CD14-positive monocyte (primary cell): Measurements from ENCODE around the gene PDE11A. TPM values are rescaled to one million over a fixed set of nuclear protein-coding genes. Genes with fewer than 3 reads are reported as not detected.

ENCODE experiments used
- DNase-seq, 3 donors: peaks; one replicate each; pipeline ENCODE4 v3.0.0-alpha.2; 2011 to 2022
- H2AFZ ChIP-seq: 2 replicates; pipeline ENCODE4 v1.6.0; 2012; ENCODE audit warnings: mild to moderate bottlenecking, low read depth, low read length, inconsistent platforms; ENCODE audit not compliant: insufficient read depth, poor library complexity, severe bottlenecking
- H3K27ac ChIP-seq, 2 donors: 1 replicate in 1 of 2; 2 replicates in 1 of 2; pipeline ENCODE4 v1.5.1; 2012 to 2013; ENCODE audit warnings: low read length in 2 of 2, control low read depth in 1 of 2, inconsistent platforms in 1 of 2, low read depth in 1 of 2, mild to moderate bottlenecking in 1 of 2
- H3K27me3 ChIP-seq, 2 donors: one replicate each; pipeline versions ENCODE4 v1.6.0 to v1.6.1; 2011 to 2013; ENCODE audit warnings: low read length in 2 of 2; ENCODE audit not compliant: control insufficient read depth in 2 of 2, insufficient read depth in 2 of 2
- H3K36me3 ChIP-seq, 2 donors: replicated peaks in 1 of 2; 1 replicate in 1 of 2; 2 replicates in 1 of 2; pipeline versions ENCODE4 v1.5.1 to v1.6.1; 2012 to 2013; ENCODE audit warnings: low read length in 2 of 2, control low read depth in 1 of 2, inconsistent platforms in 1 of 2, mild to moderate bottlenecking in 1 of 2; ENCODE audit not compliant: insufficient read depth in 2 of 2, control insufficient read depth in 1 of 2
- H3K4me1 ChIP-seq, 2 donors: 1 replicate in 1 of 2; 2 replicates in 1 of 2; pipeline versions ENCODE4 v1.5.1 to v1.6.1; 2012 to 2013; ENCODE audit warnings: low read length in 2 of 2, control low read depth in 1 of 2, inconsistent platforms in 1 of 2, mild to moderate bottlenecking in 1 of 2, moderate library complexity in 1 of 2; ENCODE audit not compliant: insufficient read depth in 2 of 2, control insufficient read depth in 1 of 2
- H3K4me2 ChIP-seq: replicated peaks from 2 replicates; pipeline ENCODE3; 2012; ENCODE audit warnings: low read length, moderate library complexity, mild to moderate bottlenecking; ENCODE audit not compliant: poor library complexity, severe bottlenecking; ENCODE audit errors: extremely low read depth
- H3K4me3 ChIP-seq, 3 experiments: fragments of 200-600 bp in 1 of 3; sonication (generic) in 1 of 3; replicated peaks in 1 of 3; 1 replicate in 2 of 3; 2 replicates in 1 of 3; pipeline ENCODE4 v1.5.1; 2011 to 2013; ENCODE audit warnings: low read length in 3 of 3, mild to moderate bottlenecking in 3 of 3, control low read depth in 2 of 3, low read depth in 2 of 3, inconsistent platforms in 1 of 3, moderate library complexity in 1 of 3
- H3K79me2 ChIP-seq: 2 replicates; pipeline ENCODE4 v1.6.0; 2012; ENCODE audit warnings: mild to moderate bottlenecking, control low read depth, inconsistent platforms, low read length, moderate library complexity; ENCODE audit not compliant: insufficient read depth
- H3K9ac ChIP-seq: 2 replicates; pipeline ENCODE4 v1.6.0; 2017; ENCODE audit warnings: low read length, mild to moderate bottlenecking; ENCODE audit not compliant: insufficient read depth, poor library complexity, severe bottlenecking
- H3K9me3 ChIP-seq, 2 donors: replicated peaks in 1 of 2; 1 replicate in 1 of 2; 2 replicates in 1 of 2; pipeline versions ENCODE4 v1.5.1 to v1.6.1; 2012 to 2013; ENCODE audit warnings: low read length in 2 of 2, control low read depth in 1 of 2; ENCODE audit not compliant: control insufficient read depth in 1 of 2, insufficient read depth in 1 of 2
- H4K20me1 ChIP-seq: 2 replicates; pipeline ENCODE4 v1.6.0; 2012; ENCODE audit warnings: mild to moderate bottlenecking, low read length, control low read depth, moderate library complexity; ENCODE audit not compliant: insufficient read depth
- H3K27ac Mint-ChIP-seq, 7 donors: one replicate each; pipeline ENCODE4 v1.8.0; 2020; ENCODE audit warnings: mild to moderate bottlenecking in 7 of 7, mixed read lengths in 7 of 7, moderate library complexity in 6 of 7, inconsistent platforms in 2 of 7
- H3K27me3 Mint-ChIP-seq, 3 donors: one replicate each; pipeline ENCODE4 v1.8.0; 2021 to 2022; ENCODE audit warnings: low read depth in 3 of 3, mild to moderate bottlenecking in 3 of 3, mixed read lengths in 3 of 3, moderate library complexity in 3 of 3, inconsistent platforms in 1 of 3
- H3K36me3 Mint-ChIP-seq, 2 donors: one replicate each; pipeline ENCODE4 v1.8.0; 2020; ENCODE audit warnings: mixed read lengths in 2 of 2, inconsistent platforms in 1 of 2, mild to moderate bottlenecking in 1 of 2
- H3K4me1 Mint-ChIP-seq: one replicate; pipeline ENCODE4 v1.8.0; 2020; ENCODE audit warnings: mild to moderate bottlenecking, mixed read lengths
- H3K4me3 Mint-ChIP-seq, 2 donors: one replicate each; pipeline ENCODE4 v1.8.0; 2020; ENCODE audit warnings: mild to moderate bottlenecking in 2 of 2, mixed read lengths in 2 of 2, moderate library complexity in 1 of 2
- H3K9me3 Mint-ChIP-seq, 7 donors: one replicate each; pipeline ENCODE4 v1.8.0; 2020 to 2022; ENCODE audit warnings: mixed read lengths in 7 of 7, mild to moderate bottlenecking in 6 of 7, moderate library complexity in 6 of 7, inconsistent platforms in 2 of 7
- CTCF ChIP-seq: fragments of 200-600 bp; IDR thresholded peaks from one replicate; pipeline ENCODE4 v1.8.0; 2022; ENCODE audit warnings: antibody characterized with exemption, mild to moderate bottlenecking
- WGBS: methylation state at CpG from one replicate; pipeline ENCODE4 v1.1.5; 2013; ENCODE audit warnings: missing lambda C conversion rate; ENCODE audit not compliant: insufficient coverage; 5-methylcytosine and 5-hydroxymethylcytosine counted together
- intact Hi-C, 2 donors: fragments of 100-400 bp; cut with micrococcal nuclease; formaldehyde crosslinking; loops; one replicate each; pipeline versions ENCODE4 v1.15.0 to v1.15.1; 2023
- polyA plus RNA-seq, 3 donors: library from polyadenylated mRNA; depleted of rRNA in 1 of 3; unstranded in 2 of 3; stranded (reverse) in 1 of 3; fragments of 300-500 nt in 2 of 3; fragments of >200 nt in 1 of 3; fragmentation: Illumina TruSeq in 2 of 3; gene quantifications; 1 replicate in 2 of 3; 2 replicates in 1 of 3; pipeline ENCODE4 v1.2.3, GENCODE V29; 2012 to 2021

Gene PDE11A
- polyA plus RNA-seq, 3 donors: not detected

DNA sequence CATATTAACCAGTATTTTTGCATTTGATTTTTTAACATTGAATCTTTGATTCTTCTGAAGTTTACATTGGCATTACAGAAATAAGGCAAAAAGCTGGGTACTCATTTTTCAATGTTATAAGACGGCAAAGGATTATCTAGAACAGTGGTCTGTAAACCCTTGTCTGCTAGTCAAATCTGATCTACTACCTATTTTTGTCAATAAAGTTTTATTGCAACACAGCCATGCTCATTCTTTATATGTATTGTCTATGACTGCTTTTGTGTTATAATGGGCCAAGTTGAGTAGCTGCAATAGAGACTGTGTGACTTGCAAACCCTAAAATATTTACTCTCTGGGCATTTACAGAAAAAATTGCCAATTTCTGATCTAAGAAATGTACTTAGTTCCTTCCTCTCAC is 181.0 kb downstream of the PDE11A start:
- no peaks in the 10 kb centered on the region for H3K79me2 ChIP-seq
- H3K9me3 Mint-ChIP-seq: peaks cover 0 to 2% (median 0%) of the 10 kb centered on the region in 7 donors
- H3K27ac Mint-ChIP-seq: no peak overlapping the region
- H4K20me1 ChIP-seq: no peaks in the 10 kb centered on the region
- intact Hi-C loops: no loop called here
- no peak overlapping the region for H2AFZ ChIP-seq
- H3K27ac ChIP-seq: no peak overlapping the region
- no peak for TF ChIP-seq CTCF
- H3K36me3 ChIP-seq: no peaks in the 10 kb centered on the region
- no peak overlapping the region for H3K4me3 Mint-ChIP-seq
- H3K4me1 ChIP-seq: no peaks in the 10 kb centered on the region
- H3K4me2 ChIP-seq: no peak overlapping the region
- no peak for DNase-seq
- no peaks in the 10 kb centered on the region for H3K9me3 ChIP-seq
- H3K9ac ChIP-seq: no peak overlapping the region
- no peaks in the 10 kb centered on the region for H3K4me1 Mint-ChIP-seq
- H3K4me3 ChIP-seq: no peak overlapping the region
- 100% methylated on average over 1 of the region's 1 CpG for WGBS
- no peaks in the 10 kb centered on the region for H3K27me3 Mint-ChIP-seq
- H3K36me3 Mint-ChIP-seq: no peaks in the 10 kb centered on the region
- no peaks in the 10 kb centered on the region for H3K27me3 ChIP-seq

DNA sequence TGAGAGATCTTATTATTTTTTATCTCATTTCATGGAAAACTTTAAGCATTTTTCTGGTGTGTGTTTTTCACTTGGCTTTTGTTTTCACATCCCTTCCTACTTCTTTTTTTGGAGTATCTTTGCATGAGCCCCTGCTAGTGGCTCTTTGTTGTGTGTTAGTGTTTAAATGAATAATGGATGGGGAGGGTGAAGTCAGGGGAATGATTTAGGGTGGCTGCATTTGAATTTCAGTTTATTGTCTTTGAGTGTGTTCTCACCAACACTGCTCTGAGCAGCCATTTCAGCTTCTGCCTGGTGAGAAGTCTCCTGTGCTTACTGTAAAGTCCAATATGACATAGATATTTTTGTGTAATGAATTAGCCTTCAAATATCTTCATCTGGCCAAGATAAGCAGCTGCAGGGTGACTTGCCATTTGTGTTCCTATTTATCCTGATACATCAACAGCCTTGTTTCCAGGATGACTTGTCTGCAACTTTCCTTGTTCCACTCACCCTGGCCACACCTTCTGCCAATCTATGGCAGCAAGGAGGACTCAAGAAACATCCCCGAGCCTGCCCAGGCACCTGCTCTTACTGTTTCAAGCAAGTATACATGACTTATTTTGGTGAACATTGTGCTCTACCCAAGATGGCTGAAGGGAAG is 182.6 kb downstream of the PDE11A start:
- H4K20me1 ChIP-seq: no peaks in the 10 kb centered on the region
- H3K27ac Mint-ChIP-seq: no peak overlapping the region
- H3K27me3 ChIP-seq: no peaks in the 10 kb centered on the region
- no peak overlapping the region for H2AFZ ChIP-seq
- H3K4me3 ChIP-seq: no peak overlapping the region
- H3K9ac ChIP-seq: no peak overlapping the region
- no peaks in the 10 kb centered on the region for H3K9me3 ChIP-seq
- H3K4me1 ChIP-seq: no peaks in the 10 kb centered on the region
- H3K79me2 ChIP-seq: no peaks in the 10 kb centered on the region
- no peaks in the 10 kb centered on the region for H3K4me1 Mint-ChIP-seq
- no peak for TF ChIP-seq CTCF
- no peak overlapping the region for H3K4me2 ChIP-seq
- no peak overlapping the region for H3K27ac ChIP-seq
- DNase-seq: no peak
- no peaks in the 10 kb centered on the region for H3K36me3 Mint-ChIP-seq
- peaks cover 0 to 2% (median 0%) of the 10 kb centered on the region in 7 donors for H3K9me3 Mint-ChIP-seq
- no peaks in the 10 kb centered on the region for H3K36me3 ChIP-seq
- no peak overlapping the region for H3K4me3 Mint-ChIP-seq
- 86% methylated on average over 1 of the region's 1 CpG for WGBS
- no peaks in the 10 kb centered on the region for H3K27me3 Mint-ChIP-seq
- intact Hi-C loops: no loop called here
